Left ventricle myocardium superior (tissue), 1 donor: ENCODE measurements around the gene PDE1C. TPM values are rescaled to one million over a fixed set of nuclear protein-coding genes. Genes with fewer than 3 reads are reported as not detected.

Experiments used
- ATAC-seq: fragments of 200-7000 bp; cut with Tn5 transposase; one replicate; pipeline ENCODE4 v1.9.1; 2020; ENCODE audit warnings: mild to moderate bottlenecking, moderate library complexity
- DNase-seq: peaks from one replicate; pipeline ENCODE4 v3.0.0-alpha.2; 2020
- intact Hi-C: fragments of 100-400 bp; cut with micrococcal nuclease; formaldehyde crosslinking; loops from one replicate; pipeline ENCODE4 v1.11.0; 2022
- long read RNA-seq: library from polyadenylated mRNA; unstranded; transcript quantifications from one replicate; pipeline ENCODE4 v2.0.0, GENCODE V29; 2021
- total RNA-seq: library from RNA; stranded (reverse); fragmentation: NEBNext Ultra II Directional; extraction: Animal tissue kit (Norgen Biotek cat#: 25700); gene quantifications from one replicate; pipeline ENCODE4 v1.2.1, GENCODE V29; 2021
- donor health status: DM: no; HTN: yes; CAD: no; lungs with severe emphysema.

Gene PDE1C
- total RNA-seq, result 192 TPM
- long read RNA-seq, transcript PDE1C-205 (18 exons, 2,952 nt), result minor isoform, 50 of 258 reads
- long read RNA-seq, transcript PDE1C-202 (17 exons, 2,420 nt), result major isoform, 121 of 258 reads
- long read RNA-seq, partial matches to known transcripts, result 30 of 258 reads
- long read RNA-seq, other reads (novel, unspliced or antisense), result 56 of 258 reads

GRCh38 chr7:32070406-32071360 lies at the start of gene PDE1C:
TSS of gene PDE1C (minus strand) at chr7:32070407.
- intact Hi-C loops, result loop anchor here (5.0 kb wide), 1 partner anchor 87 kb away; no protein-coding TSS in a partner anchor
- peak; percentile 87 for ATAC-seq

GRCh38 chr7:32119790-32120196 lies 49.6 kb upstream of the PDE1C start:
- peak; percentile 31 for DNase-seq
- peak; percentile 58 for ATAC-seq
- intact Hi-C loops, result no loop called here

More at GRCh38 chr7:32070406-32071360, at the start of gene PDE1C:
- DNase-seq, result peak; percentile 88

GRCh38 chr7:32117837-32118236 lies 47.6 kb upstream of the PDE1C start:
- no peak for ATAC-seq
- no peak for DNase-seq
- intact Hi-C loops, result no loop called here

- intact Hi-C loops, result no loop called here
- no peak for ATAC-seq
Observed at GRCh38 chr7:32116436-32116835, 46.2 kb upstream of the PDE1C start.

GRCh38 chr7:32115831-32116230 lies 45.6 kb upstream of the PDE1C start:
- DNase-seq (no peak), ATAC-seq (no peak)
- intact Hi-C loops, result no loop called here

More at GRCh38 chr7:32116436-32116835, 46.2 kb upstream of the PDE1C start:
- DNase-seq, result no peak

- DNase-seq (peak; percentile 43), ATAC-seq (peak; percentile 99)
- intact Hi-C loops, result no loop called here
Observed at GRCh38 chr7:32108651-32109050, 38.4 kb upstream of the PDE1C start.

GRCh38 chr7:32104766-32105165 lies 34.6 kb upstream of the PDE1C start:
- DNase-seq (no peak), ATAC-seq (no peak)
- intact Hi-C loops, result no loop called here

- DNase-seq (no peak), ATAC-seq (no peak)
- intact Hi-C loops, result no loop called here
Observed at GRCh38 chr7:32103361-32103760, 33.2 kb upstream of the PDE1C start.

GRCh38 chr7:32102432-32102873 lies 32.2 kb upstream of the PDE1C start:
- intact Hi-C loops, result no loop called here
- DNase-seq, result peak; percentile 62
- peak; percentile 92 for ATAC-seq

GRCh38 chr7:32100407-32100907 lies 30.2 kb upstream of the PDE1C start:
- intact Hi-C loops, result no loop called here
- ATAC-seq (no peak), DNase-seq (no peak)

GRCh38 chr7:32094516-32094915 lies 24.3 kb upstream of the PDE1C start:
- ATAC-seq (no peak), DNase-seq (no peak)
- intact Hi-C loops, result no loop called here

GRCh38 chr7:32093415-32094408 lies 23.5 kb upstream of the PDE1C start:
- DNase-seq (peak; percentile 73), ATAC-seq (peak; percentile 88)
- intact Hi-C loops, result no loop called here

- intact Hi-C loops, result no loop called here
- DNase-seq (no peak), ATAC-seq (no peak)
Observed at GRCh38 chr7:32092346-32092745, 22.1 kb upstream of the PDE1C start.

- intact Hi-C loops, result no loop called here
- DNase-seq (no peak), ATAC-seq (no peak)
Observed at GRCh38 chr7:32091608-32092210, 21.5 kb upstream of the PDE1C start.

- ATAC-seq (no peak), DNase-seq (no peak)
- intact Hi-C loops, result no loop called here
Observed at GRCh38 chr7:32089678-32090077, 19.5 kb upstream of the PDE1C start.

- DNase-seq (no peak), ATAC-seq (no peak)
- intact Hi-C loops, result no loop called here
Observed at GRCh38 chr7:32089256-32089655, 19.0 kb upstream of the PDE1C start.

- peak; percentile 43 for DNase-seq
- intact Hi-C loops, result no loop called here
- ATAC-seq, result peak; percentile 39
Observed at GRCh38 chr7:32088451-32088881, 18.3 kb upstream of the PDE1C start.

GRCh38 chr7:32079510-32079909 lies 9.3 kb upstream of the PDE1C start:
- intact Hi-C loops, result no loop called here
- DNase-seq, result peak; percentile 60
- ATAC-seq, result peak; percentile 97

- ATAC-seq (no peak), DNase-seq (no peak)
- intact Hi-C loops, result no loop called here
Observed at GRCh38 chr7:32078824-32079223, 8.6 kb upstream of the PDE1C start.
